Neural progenitor cell (in vitro differentiated cells): ENCODE measurements around the gene TMEM63B. TPM values are rescaled to one million over a fixed set of nuclear protein-coding genes. Genes with fewer than 3 reads are reported as not detected.

ENCODE experiments used
- DNase-seq: peaks from one replicate; pipeline ENCODE4 v3.0.0-alpha.2; 2016; ENCODE audit warnings: low spot score
- H2AFZ ChIP-seq: fragments of 200-600 bp; sonication (generic); replicated peaks from 2 replicates; pipeline ENCODE4 v1.6.1; 2016; ENCODE audit warnings: antibody characterized with exemption
- H3F3A ChIP-seq: fragments of 200-600 bp; sonication (generic); 2 replicates; pipeline ENCODE4 v1.6.1; 2016; ENCODE audit warnings: antibody characterized with exemption, low read depth
- H3K27ac ChIP-seq: fragments of 200-600 bp; sonication (generic); 2 replicates; pipeline ENCODE4 v1.5.1; 2016; ENCODE audit warnings: mild to moderate bottlenecking
- H3K27me3 ChIP-seq: fragments of 200-600 bp; sonication (generic); 2 replicates; pipeline ENCODE4 v1.6.1; 2016; ENCODE audit warnings: mild to moderate bottlenecking, moderate library complexity
- H3K36me3 ChIP-seq: fragments of 200-600 bp; sonication (generic); 2 replicates; pipeline ENCODE4 v1.5.1; 2016
- H3K4me1 ChIP-seq: fragments of 200-600 bp; sonication (generic); 2 replicates; pipeline ENCODE4 v1.6.1; 2016; ENCODE audit warnings: mixed run types
- H3K4me2 ChIP-seq: fragments of 200-600 bp; sonication (generic); 2 replicates; pipeline ENCODE4 v1.6.1; 2016
- H3K4me3 ChIP-seq: fragments of 200-600 bp; sonication (generic); 2 replicates; pipeline ENCODE4 v1.5.1; 2016
- H3K79me2 ChIP-seq: fragments of 200-600 bp; sonication (generic); 2 replicates; pipeline ENCODE4 v1.6.1; 2016; ENCODE audit warnings: low read depth
- H3K9ac ChIP-seq: fragments of 200-600 bp; sonication (generic); 2 replicates; pipeline ENCODE4 v1.6.1; 2016
- H3K9me3 ChIP-seq: fragments of 200-600 bp; sonication (generic); 2 replicates; pipeline ENCODE4 v1.5.1; 2016; ENCODE audit warnings: low read depth
- H4K20me1 ChIP-seq: fragments of 200-600 bp; sonication (generic); 2 replicates; pipeline ENCODE4 v1.6.1; 2016; ENCODE audit warnings: low read depth
- H3K27ac Mint-ChIP-seq: 3 replicates; pipeline ENCODE4 v1.8.0; 2021; ENCODE audit warnings: mixed read lengths
- H3K27me3 Mint-ChIP-seq: 2 replicates; pipeline ENCODE4 v1.8.0; 2022; ENCODE audit warnings: low read depth, mild to moderate bottlenecking, inconsistent platforms, moderate library complexity, mixed read lengths; ENCODE audit not compliant: insufficient read depth
- H3K36me3 Mint-ChIP-seq: 3 replicates; pipeline ENCODE4 v1.8.0; 2021; ENCODE audit warnings: mixed read lengths
- H3K4me1 Mint-ChIP-seq: 3 replicates; pipeline ENCODE4 v1.8.0; 2021; ENCODE audit warnings: mixed read lengths
- H3K4me3 Mint-ChIP-seq: 3 replicates; pipeline ENCODE4 v1.8.0; 2021; ENCODE audit warnings: mild to moderate bottlenecking, moderate library complexity, mixed read lengths
- H3K9me3 Mint-ChIP-seq: 3 replicates; pipeline ENCODE4 v1.8.0; 2020; ENCODE audit warnings: mixed read lengths
- EZH2 ChIP-seq: fragments of 200-600 bp; sonication (generic); IDR thresholded peaks from 2 replicates; pipeline ENCODE4 v1.6.1; 2017; ENCODE audit warnings: antibody characterized with exemption, mild to moderate bottlenecking, moderate library complexity
- EZH2phosphoT487 ChIP-seq: fragments of 200-600 bp; sonication (generic); IDR thresholded peaks from 2 replicates; pipeline ENCODE4 v1.6.1; 2017; ENCODE audit warnings: antibody characterized with exemption
- total RNA-seq: library from RNA; depleted of rRNA; stranded (reverse); fragments of >200 nt; gene quantifications from 2 replicates; pipeline ENCODE4 v1.2.3, GENCODE V29; 2015; ENCODE audit warnings: low replicate concordance
- TF ChIP-seq, protein P1 (sequence below): fragments of 200-600 bp; sonication (generic); IDR thresholded peaks from 2 replicates; pipeline ENCODE4 v1.5.1; 2017; ENCODE audit warnings: antibody characterized with exemption, mild to moderate bottlenecking

TMEM63B gene
- total RNA-seq, 1 donor from 2014 or later: 25.4 TPM

DNA sequence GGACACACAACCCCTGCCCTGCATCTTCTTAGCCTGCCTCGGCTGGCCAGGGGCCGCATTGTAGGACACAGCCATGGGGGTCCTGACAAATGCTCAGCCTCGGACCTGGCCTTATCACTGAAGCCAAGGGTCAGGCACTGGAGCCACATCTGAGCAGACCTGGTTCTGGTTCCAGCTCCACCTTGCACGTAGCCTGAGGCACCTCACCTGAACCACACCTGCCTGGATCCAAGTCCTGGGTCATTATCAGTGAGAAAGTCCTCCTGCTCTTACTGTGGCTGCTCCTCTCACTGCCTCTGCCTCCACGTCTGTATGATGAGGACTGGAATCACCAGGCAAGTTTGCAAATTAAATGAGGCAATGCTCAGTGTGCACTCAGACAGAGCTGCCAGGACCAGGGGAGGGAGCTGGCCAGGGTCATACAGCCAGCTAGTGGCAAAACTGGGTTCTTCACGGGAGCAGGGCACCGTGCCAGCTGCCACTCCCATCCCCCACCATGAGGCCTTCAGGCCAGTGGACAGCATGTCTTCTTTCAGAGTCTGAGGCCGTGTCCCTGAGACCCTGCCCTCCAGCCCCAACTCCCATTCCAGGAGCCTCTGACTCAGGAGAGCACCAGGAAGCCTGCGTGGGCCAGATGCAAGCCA lies 40.3 kb upstream of the TMEM63B start:
- H3K36me3 Mint-ChIP-seq: peaks cover 2% of the 10 kb centered on the region
- no peaks in the 10 kb centered on the region for H3K9me3 Mint-ChIP-seq
- no peaks in the 10 kb centered on the region for H3K9me3 ChIP-seq
- peaks cover 11% of the 10 kb centered on the region for H4K20me1 ChIP-seq
- H3K4me3 ChIP-seq: no peak overlapping the region
- peaks cover 24% of the 10 kb centered on the region for H3K4me1 Mint-ChIP-seq
- H3K36me3 ChIP-seq: no peaks in the 10 kb centered on the region
- H3K79me2 ChIP-seq: no peaks in the 10 kb centered on the region
- no peak overlapping the region for H3K27ac Mint-ChIP-seq
- TF ChIP-seq, protein P1, sequence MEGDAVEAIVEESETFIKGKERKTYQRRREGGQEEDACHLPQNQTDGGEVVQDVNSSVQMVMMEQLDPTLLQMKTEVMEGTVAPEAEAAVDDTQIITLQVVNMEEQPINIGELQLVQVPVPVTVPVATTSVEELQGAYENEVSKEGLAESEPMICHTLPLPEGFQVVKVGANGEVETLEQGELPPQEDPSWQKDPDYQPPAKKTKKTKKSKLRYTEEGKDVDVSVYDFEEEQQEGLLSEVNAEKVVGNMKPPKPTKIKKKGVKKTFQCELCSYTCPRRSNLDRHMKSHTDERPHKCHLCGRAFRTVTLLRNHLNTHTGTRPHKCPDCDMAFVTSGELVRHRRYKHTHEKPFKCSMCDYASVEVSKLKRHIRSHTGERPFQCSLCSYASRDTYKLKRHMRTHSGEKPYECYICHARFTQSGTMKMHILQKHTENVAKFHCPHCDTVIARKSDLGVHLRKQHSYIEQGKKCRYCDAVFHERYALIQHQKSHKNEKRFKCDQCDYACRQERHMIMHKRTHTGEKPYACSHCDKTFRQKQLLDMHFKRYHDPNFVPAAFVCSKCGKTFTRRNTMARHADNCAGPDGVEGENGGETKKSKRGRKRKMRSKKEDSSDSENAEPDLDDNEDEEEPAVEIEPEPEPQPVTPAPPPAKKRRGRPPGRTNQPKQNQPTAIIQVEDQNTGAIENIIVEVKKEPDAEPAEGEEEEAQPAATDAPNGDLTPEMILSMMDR: no peak
- no peak for TF ChIP-seq EZH2phosphoT487
- no peak for TF ChIP-seq EZH2
- H3K4me2 ChIP-seq: no peak overlapping the region
- H3K4me3 Mint-ChIP-seq: no peak overlapping the region
- DNase-seq: no peak
- H3K4me1 ChIP-seq: peaks cover 12% of the 10 kb centered on the region
- peaks cover 8% of the 10 kb centered on the region for H3F3A ChIP-seq
- H3K27ac ChIP-seq: no peak overlapping the region
- H2AFZ ChIP-seq: no peak overlapping the region
- H3K9ac ChIP-seq: no peak overlapping the region
- H3K27me3 Mint-ChIP-seq: no peaks in the 10 kb centered on the region
- no peaks in the 10 kb centered on the region for H3K27me3 ChIP-seq

DNA sequence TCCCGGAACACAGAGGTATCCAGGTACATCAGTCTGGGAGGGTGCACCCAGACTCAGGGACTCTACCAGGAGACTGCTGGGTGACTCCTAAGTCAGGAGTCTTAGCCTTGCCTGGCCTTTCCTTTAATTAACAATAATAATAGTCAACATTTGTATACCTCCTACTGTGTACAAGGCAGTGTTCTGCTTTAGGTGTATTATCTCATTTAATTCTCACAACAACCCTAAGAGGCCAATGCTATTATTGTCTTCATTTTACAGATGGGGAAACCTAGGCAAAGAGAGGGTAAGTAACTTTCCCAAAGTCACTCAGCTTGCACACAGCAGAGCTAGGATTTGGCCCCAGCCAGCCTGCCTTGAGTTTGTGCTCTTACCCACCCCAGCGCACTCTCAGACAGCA lies 39.7 kb upstream of the TMEM63B start:
- Histone ChIP-seq H3K27ac (no peak overlapping the region), H3K36me3 (no peaks in the 10 kb centered on the region), H3K9ac (no peak overlapping the region), H3K79me2 (no peaks in the 10 kb centered on the region), H2AFZ (no peak overlapping the region), H4K20me1 (peaks cover 11% of the 10 kb centered on the region), H3K4me3 (no peak overlapping the region), H3K4me2 (no peak overlapping the region), H3K9me3 (no peaks in the 10 kb centered on the region), H3K4me1 (peaks cover 12% of the 10 kb centered on the region), H3K27me3 (no peaks in the 10 kb centered on the region), H3F3A (peaks cover 8% of the 10 kb centered on the region)
- no peaks in the 10 kb centered on the region for H3K9me3 Mint-ChIP-seq
- H3K4me3 Mint-ChIP-seq: no peak overlapping the region
- no peak for DNase-seq
- no peaks in the 10 kb centered on the region for H3K36me3 Mint-ChIP-seq
- H3K27me3 Mint-ChIP-seq: no peaks in the 10 kb centered on the region
- TF ChIP-seq EZH2phosphoT487 (no peak), EZH2 (no peak)
- TF ChIP-seq, protein P1: no peak
- H3K27ac Mint-ChIP-seq: no peak overlapping the region
- H3K4me1 Mint-ChIP-seq: peaks cover 22% of the 10 kb centered on the region

DNA sequence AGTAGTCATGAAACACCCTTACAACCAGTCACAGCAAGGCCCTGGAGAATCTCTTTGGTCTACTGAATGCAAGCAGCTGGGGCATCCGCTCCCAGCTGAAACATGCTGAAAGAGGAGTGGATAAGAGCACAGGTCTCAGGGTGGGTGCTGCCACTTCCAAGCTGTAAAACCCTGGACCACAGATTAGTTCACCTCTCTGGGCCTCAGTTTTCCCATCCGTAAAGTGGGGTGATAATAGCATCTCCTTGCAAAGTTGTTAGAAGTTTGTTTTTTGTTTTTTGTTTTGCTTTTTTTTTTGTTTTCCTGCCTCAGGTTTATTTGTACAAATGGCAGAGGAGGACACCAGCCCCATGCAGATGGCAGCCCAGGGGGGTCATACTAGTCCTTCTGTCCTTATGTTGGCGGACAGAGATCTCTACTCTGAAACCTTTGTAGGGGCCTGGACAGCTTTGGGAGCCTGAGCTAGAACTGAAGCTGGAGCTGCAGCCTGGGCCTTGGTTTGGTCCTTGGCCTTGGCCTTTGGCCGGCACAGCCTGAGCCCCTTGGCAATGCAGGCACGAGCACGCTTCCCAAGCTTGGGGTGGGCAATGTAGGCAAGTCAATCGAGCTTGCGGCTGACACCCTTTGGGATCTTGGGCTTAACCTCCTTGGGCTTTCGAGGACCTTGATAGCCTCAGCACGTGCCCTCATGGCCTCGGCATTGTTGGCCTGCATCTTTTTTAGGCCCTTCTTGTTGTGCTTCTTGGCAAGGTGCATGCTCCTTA lies 38.3 kb upstream of the TMEM63B start:
- Mint-ChIP-seq H3K4me1 (peaks cover 15% of the 10 kb centered on the region), H3K4me3 (no peak overlapping the region), H3K36me3 (no peaks in the 10 kb centered on the region), H3K27me3 (peaks cover 2% of the 10 kb centered on the region), H3K9me3 (no peaks in the 10 kb centered on the region), H3K27ac (no peak overlapping the region)
- no peak for DNase-seq
- Histone ChIP-seq H3K9me3 (no peaks in the 10 kb centered on the region), H4K20me1 (peaks cover 11% of the 10 kb centered on the region), H3K27ac (no peak overlapping the region), H3K4me1 (peaks cover 10% of the 10 kb centered on the region), H3K79me2 (no peaks in the 10 kb centered on the region), H3K4me2 (no peak overlapping the region), H3K36me3 (no peaks in the 10 kb centered on the region), H3F3A (peaks cover 8% of the 10 kb centered on the region), H3K9ac (no peak overlapping the region), H2AFZ (no peak overlapping the region), H3K4me3 (no peak overlapping the region), H3K27me3 (no peaks in the 10 kb centered on the region)
- TF ChIP-seq, protein P1: no peak
- TF ChIP-seq EZH2 (no peak), EZH2phosphoT487 (no peak)
